GM20000 (cell line): ENCODE results near the gene CRBN.

Experiments
- DNase-seq: peaks from one replicate; pipeline ENCODE4 v3.0.0; 2012; ENCODE audit warnings: low spot score
- TF ChIP-seq, protein P1 (sequence below): IDR thresholded peaks from 2 replicates; pipeline ENCODE4 v1.5.1; 2012; ENCODE audit warnings: mild to moderate bottlenecking, control low read depth; ENCODE audit errors: extremely low read depth, missing control alignments

Gene CRBN

DNA sequence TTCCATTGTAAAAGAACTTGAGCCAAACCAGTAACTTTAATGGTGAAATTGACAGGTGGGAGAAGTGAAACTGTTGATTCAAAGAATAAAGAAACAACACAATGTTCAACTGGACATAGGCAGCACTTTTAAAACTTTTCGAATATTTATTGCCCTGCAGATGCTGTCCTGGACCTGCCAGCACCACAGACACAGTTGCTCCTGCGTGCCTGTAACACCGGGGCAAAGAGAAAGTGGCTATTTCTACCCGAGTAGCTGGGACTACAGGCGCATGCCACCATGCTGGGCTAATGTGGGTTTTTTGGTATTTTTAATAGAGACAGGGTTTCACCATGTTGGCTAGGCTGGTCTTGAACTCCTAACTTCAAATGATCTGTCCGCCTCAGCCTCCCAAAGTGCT, 76.7 kb downstream of the CRBN start:
- TF ChIP-seq, protein P1, sequence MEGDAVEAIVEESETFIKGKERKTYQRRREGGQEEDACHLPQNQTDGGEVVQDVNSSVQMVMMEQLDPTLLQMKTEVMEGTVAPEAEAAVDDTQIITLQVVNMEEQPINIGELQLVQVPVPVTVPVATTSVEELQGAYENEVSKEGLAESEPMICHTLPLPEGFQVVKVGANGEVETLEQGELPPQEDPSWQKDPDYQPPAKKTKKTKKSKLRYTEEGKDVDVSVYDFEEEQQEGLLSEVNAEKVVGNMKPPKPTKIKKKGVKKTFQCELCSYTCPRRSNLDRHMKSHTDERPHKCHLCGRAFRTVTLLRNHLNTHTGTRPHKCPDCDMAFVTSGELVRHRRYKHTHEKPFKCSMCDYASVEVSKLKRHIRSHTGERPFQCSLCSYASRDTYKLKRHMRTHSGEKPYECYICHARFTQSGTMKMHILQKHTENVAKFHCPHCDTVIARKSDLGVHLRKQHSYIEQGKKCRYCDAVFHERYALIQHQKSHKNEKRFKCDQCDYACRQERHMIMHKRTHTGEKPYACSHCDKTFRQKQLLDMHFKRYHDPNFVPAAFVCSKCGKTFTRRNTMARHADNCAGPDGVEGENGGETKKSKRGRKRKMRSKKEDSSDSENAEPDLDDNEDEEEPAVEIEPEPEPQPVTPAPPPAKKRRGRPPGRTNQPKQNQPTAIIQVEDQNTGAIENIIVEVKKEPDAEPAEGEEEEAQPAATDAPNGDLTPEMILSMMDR: no peak
- no peak for DNase-seq

- DNase-seq: no peak
- TF ChIP-seq, protein P1: no peak
Observed at GRCh38 chr3:3101660-3102458, 77.6 kb downstream of the CRBN start.
